ENCODE data around the gene YIPF2.

GRCh38 chr19:10923260-10924112, 5.0 kb downstream of the YIPF2 start:
- TF ChIP-seq, protein P1, sequence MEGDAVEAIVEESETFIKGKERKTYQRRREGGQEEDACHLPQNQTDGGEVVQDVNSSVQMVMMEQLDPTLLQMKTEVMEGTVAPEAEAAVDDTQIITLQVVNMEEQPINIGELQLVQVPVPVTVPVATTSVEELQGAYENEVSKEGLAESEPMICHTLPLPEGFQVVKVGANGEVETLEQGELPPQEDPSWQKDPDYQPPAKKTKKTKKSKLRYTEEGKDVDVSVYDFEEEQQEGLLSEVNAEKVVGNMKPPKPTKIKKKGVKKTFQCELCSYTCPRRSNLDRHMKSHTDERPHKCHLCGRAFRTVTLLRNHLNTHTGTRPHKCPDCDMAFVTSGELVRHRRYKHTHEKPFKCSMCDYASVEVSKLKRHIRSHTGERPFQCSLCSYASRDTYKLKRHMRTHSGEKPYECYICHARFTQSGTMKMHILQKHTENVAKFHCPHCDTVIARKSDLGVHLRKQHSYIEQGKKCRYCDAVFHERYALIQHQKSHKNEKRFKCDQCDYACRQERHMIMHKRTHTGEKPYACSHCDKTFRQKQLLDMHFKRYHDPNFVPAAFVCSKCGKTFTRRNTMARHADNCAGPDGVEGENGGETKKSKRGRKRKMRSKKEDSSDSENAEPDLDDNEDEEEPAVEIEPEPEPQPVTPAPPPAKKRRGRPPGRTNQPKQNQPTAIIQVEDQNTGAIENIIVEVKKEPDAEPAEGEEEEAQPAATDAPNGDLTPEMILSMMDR (IDR thresholded peaks at IDR 0.05): no peak
- TF ChIP-seq POLR2A (IDR thresholded peaks at IDR 0.05): no peak
